GM12892 (cell line): Measurements from ENCODE around the gene ZNF280C.

ENCODE experiments used
- POLR2A ChIP-seq: IDR thresholded peaks from 2 replicates; pipeline ENCODE4 v1.6.1; 2011; ENCODE audit warnings: low read depth, low read length, control low read depth
- POLR2AphosphoS5 ChIP-seq: IDR thresholded peaks from 2 replicates; pipeline ENCODE4 v1.6.1; 2011; ENCODE audit warnings: low read depth, low read length, control low read depth
- TAF1 ChIP-seq: IDR thresholded peaks from 2 replicates; pipeline ENCODE4 v1.6.1; 2011; ENCODE audit warnings: low read depth, mild to moderate bottlenecking, control low read depth, low read length, borderline replicate concordance

DNA sequence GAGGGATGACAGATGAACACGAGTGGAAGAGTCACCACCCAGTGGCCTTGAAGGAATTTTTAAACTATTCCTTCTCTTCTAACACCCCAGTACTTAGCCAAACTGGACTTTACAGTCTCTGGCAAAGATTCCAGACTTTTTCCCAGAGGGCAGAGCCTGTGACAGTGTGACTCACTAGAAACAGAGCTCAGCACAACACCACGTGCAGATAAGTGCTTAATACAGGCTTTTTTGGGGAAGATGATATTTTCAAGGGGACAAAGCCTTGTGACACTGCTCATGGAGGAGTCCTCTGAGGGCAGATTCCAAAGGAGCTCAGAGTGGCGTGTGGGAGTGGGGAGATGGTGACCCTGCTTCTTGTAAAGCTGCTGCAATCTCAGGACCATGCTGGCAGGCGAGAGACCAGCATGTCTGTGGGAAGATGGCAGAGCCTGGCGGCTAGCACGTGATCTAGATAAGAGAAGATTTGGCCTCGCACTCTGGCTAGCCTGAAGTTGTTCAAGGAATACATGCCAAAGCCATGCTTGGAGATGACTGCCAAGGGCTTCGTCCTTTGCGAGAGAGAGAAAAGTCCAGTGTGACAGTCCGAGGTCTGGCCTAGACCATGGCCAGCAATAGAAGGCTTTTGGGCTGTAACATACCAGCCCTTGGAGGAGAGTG, 94.5 kb downstream of the ZNF280C start:
- no peak for TF ChIP-seq POLR2AphosphoS5
- TF ChIP-seq POLR2A: no peak
- no peak for TF ChIP-seq TAF1
